NT2/D1 (cell line): ENCODE results near the gene LRWD1.
"Not testable (repeated sequence)": the region's sequence is repeated elsewhere in the genome, so short reads cannot be mapped to it uniquely, and the experiment has no call there.

Experiments
- SUZ12 ChIP-seq: IDR thresholded peaks from 2 replicates; pipeline ENCODE4 v1.6.1; 2011; ENCODE audit not compliant: insufficient read length, insufficient read depth; ENCODE audit errors: extremely low read depth
- YY1 ChIP-seq: IDR thresholded peaks from 2 replicates; pipeline ENCODE4 v1.6.1; 2011; ENCODE audit not compliant: insufficient read length, insufficient read depth
- ZNF274 ChIP-seq: IDR thresholded peaks from 2 replicates; pipeline ENCODE4 v1.6.1; 2011; ENCODE audit warnings: mild to moderate bottlenecking, low read depth, low read length

- TF ChIP-seq YY1, SUZ12, ZNF274: not testable (repeated sequence)
Observed at GRCh38 chr7:102484317-102484716, 19.5 kb downstream of the LRWD1 start.
